Inflammatory macrophage treated with lipopolysaccharide for 4 hours (primary cell): ENCODE measurements around the gene BMP7.

Experiments
- DNase-seq: peaks from one replicate; pipeline ENCODE4 v3.0.0-alpha.2; 2020

BMP7 gene

GRCh38 chr20:57266291-57267157, at the start of gene BMP7:
Gene BMP7 (minus strand): TSS chr20:57266641. CDS start chr20:57266122, 519 bp downstream.
- no peak for DNase-seq

- no peak for DNase-seq
Measured at GRCh38 chr20:57315976-57316480, 49.6 kb upstream of the BMP7 start.

DNA sequence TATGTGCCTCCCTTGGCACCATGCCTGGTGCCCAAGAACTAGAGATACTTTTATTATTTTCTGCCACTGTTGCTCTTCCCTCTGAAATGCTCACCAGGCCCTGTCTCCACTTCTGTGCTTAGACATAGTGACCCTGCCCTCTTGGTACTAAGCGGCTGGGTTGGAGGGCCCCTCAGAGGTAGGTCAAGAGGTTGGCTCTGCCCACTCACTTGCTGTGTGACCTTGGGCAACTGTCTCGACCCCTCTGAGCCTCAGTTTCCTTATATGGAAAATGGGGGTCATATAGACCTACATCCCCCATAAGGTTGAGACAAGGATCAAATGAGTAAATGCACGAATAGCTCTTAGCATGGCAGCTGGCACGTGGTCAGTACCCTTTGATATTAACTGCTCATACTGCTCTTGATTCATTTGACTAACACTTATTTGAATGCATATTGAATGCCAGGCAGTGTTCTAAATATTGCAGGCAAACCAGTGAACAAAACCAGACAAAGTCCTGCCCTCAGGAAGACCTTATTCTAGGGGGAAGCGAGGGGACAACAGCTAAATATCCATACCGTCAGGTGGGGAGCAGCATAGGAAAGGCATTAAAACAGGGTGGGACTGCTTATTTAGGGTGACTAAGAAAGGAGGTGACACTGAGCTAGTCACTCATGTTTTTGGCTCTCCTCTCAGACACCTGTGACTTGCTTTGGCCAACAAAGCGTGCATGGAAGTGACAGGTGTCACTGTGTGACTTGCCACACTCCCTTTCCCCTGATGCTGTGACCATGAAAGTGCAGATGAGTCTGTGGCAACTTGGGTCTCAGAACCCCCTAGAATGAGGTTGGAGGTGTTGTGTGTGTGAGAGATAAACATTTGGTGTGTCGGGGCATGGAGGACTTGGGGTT, 48.9 kb upstream of the BMP7 start:
- no peak for DNase-seq

DNA sequence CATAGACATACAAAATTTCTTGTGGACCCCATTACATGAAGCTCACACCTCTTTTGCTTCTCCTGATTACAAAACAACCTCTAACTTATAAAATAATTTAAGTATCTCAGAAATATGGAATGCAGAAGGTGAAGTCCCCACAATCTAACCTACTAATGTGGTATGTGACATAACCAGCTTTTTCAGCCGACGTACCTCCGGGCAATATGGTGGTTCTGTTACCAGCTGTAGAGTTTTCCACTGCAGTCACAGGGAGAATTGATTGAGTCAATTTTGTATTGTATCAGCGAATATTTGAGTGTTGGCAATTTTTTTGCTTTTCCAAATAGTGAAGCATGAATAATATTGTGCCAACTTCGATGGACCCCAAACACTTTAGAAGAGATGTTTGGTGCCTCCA, 47.5 kb upstream of the BMP7 start:
- no peak for DNase-seq

- no peak for DNase-seq
Measured at GRCh38 chr20:57313230-57313629, 46.8 kb upstream of the BMP7 start.

- no peak for DNase-seq
Measured at GRCh38 chr20:57312138-57312537, 45.7 kb upstream of the BMP7 start.

GRCh38 chr20:57310821-57311514, 44.5 kb upstream of the BMP7 start:
- DNase-seq, result no peak

- no peak for DNase-seq
Measured at GRCh38 chr20:57309544-57310115, 43.2 kb upstream of the BMP7 start.

DNA sequence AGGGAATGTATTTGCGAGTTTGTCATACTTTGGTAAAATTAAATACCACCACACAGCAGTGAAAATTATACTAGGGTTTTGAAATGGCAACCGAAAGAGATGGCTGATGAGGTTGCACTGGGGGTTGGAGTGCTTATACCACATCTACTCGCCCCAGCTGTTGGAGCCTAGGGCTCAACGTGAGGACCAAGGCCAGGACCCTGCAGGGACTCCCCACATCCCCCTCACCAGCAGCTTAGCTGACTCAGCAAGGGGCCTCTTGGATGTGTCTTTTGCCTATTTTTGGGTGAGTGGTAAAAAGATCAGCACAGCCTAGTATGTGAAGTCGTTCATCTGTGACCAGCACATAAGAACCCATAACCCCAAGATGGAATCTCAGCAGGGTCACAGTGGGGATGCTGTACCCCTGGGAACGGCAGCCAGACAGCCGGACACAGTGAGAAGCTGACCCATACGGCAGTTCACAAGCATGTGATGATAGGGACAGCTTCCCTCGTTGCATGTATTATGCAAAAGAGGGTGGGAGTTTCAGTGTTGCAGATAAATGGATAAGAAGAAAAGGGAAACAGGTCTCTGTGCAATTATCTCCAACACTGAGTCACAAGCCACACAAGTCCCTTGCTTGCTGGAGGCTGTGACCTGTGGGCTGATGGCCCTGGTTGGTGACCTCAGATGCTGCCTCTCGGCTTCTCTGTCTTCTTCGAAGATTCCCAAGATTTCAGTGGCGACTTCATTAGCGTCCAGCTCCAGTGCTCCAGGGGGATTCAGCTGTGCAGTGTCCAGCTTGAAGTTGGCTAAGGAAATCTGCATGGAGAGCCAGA, 42.2 kb upstream of the BMP7 start:
- DNase-seq, result peak; percentile 33

GRCh38 chr20:57306747-57307146, 40.3 kb upstream of the BMP7 start:
- no peak for DNase-seq

DNA sequence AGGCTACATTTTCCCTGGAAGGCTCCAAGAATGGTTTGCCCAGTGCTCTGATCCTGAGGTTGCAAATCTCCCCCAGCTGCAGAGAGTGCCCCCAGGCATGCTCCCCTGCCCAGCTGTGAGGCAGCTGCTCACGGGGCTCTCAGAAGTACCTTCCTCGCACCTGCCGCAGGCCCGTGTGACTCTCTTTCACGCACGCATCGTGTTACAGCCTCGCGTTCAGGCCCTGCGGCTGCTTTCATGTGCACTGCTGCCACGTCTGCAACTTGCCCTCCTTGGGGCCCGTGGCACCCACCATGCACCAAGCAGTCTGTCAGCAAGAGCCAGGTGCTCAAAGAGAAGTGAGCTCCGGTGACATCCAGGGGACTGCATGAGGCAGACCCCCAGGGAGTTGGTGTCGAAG, 34.6 kb upstream of the BMP7 start:
- DNase-seq, result no peak

GRCh38 chr20:57298457-57298856, 32.0 kb upstream of the BMP7 start:
- DNase-seq, result no peak

GRCh38 chr20:57294550-57294949, 28.1 kb upstream of the BMP7 start:
- no peak for DNase-seq

- DNase-seq, result no peak
Measured at GRCh38 chr20:57293995-57294394, 27.6 kb upstream of the BMP7 start.

DNA sequence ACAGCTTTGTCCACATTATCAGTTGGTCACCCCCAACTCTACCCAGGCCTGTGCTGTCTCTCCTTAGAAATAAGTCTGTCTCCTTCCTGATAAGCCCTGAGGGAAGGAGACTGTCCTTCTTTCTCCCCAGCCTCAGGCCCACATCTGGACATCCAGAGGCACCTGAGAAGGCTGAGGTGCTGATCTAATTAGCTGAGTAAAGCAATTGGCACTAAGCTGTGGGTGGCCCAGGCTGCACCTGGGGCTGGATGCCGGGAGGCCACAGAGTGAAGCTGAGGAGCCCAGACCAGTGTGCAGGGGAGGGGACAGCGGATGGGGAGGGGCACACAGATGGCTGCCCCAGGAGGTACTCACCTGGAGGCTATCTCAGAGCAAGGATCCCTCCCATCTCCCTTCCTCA, 26.2 kb upstream of the BMP7 start:
- no peak for DNase-seq

- no peak for DNase-seq
Measured at GRCh38 chr20:57291694-57292093, 25.3 kb upstream of the BMP7 start.

DNA sequence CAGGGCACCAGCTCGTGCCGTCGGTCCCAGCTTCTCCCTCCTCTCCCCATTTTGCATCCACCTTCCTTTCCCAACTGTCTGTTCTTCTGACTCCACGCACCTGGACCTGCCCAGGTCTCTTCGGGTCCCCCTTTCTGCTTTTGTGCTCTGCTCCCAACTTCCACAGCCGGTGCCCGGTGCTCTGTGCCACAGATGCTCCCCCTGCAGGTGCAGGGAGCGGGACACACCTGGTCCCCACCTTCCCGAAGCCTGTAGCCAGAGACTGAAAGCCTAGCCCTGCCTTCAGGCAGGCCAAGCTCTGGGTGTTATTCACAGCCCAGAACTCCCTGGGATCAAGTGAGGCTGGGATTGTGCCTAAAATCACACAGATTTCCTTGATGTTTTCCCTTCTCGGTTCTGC, 24.6 kb upstream of the BMP7 start:
- DNase-seq, result no peak

GRCh38 chr20:57290178-57290484, 23.7 kb upstream of the BMP7 start:
- no peak for DNase-seq

DNA sequence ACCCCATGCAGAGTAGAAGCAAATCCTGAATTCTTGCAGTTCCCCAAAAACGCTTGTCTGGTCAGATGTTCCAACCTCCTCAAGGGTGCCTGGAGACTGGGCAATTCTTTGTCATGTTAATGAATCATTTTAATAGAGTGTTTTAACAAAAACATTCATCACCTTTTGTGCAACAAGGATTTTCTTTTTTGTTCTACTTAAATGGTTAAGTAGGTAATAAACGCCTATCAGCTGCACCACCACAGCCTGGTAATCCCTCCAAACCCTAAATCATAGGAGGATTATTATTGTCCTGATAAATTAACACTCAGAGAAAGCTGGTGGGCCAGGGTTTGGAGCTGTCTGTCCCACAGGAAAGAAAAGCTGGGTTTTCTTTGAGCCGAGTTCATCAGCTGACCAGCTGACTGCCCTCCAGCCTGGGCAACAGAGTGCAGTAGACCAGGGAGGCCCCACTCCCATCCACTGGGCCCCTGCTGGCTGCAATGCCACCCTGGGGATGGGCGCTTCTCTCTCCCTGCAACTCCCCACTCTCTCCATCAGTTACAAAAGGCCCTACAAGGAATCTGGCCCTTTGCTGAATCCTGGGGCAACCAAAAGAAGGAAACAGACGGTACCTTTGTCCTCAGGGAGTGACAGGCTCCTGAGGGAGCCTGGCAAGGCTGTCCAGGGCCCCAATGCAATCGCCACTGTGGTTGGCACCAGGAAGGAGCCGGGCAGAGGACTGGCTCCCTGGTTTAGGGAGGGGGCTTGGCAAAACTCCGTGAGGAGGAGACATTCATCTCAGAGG, 23.1 kb upstream of the BMP7 start:
- DNase-seq, result no peak

- no peak for DNase-seq
Measured at GRCh38 chr20:57288651-57289277, 22.3 kb upstream of the BMP7 start.

DNA sequence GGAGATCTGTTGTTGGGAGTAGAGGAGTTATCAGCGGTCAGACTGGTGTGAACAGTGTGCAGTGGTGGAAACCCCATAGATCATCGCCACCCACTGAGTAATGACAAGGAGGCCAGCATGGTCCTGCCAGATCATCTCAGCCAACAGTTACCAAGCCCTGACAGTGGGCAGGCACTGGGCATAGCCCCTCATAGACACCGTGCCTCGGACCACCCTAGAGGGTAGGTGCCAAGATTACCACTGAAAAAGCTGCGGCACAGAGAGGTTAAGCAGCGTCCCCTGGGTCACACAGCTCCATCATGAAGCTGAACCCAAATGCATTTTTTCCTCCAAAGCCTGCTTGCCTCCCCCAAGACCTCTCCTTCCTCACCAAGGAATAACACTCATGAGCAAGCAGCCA, 21.5 kb upstream of the BMP7 start:
- DNase-seq, result no peak
